GM21723 (cell line): ENCODE results near the gene HSP90AA1.
"Not testable (repeated sequence)": the region's sequence is repeated elsewhere in the genome, so short reads cannot be mapped to it uniquely, and the experiment has no call there.

Experiments used
- ATAC-seq: cut with Tn5 transposase; IDR thresholded peaks from one replicate; pipeline ENCODE4 v1.9.1; 2021; ENCODE audit warnings: mild to moderate bottlenecking, moderate library complexity; ENCODE audit not compliant: unreplicated experiment

The HSP90AA1 gene

GRCh38 chr14:102074415-102074964 is 12.4 kb downstream of the HSP90AA1 start:
- ATAC-seq: no peak

GRCh38 chr14:102071283-102071998 is 15.4 kb downstream of the HSP90AA1 start:
- ATAC-seq: no peak

- ATAC-seq: no peak
These were observed 20.8 kb downstream of the HSP90AA1 start for GRCh38 chr14:102066041-102066451.

- not testable (repeated sequence) for ATAC-seq
These were observed 22.3 kb downstream of the HSP90AA1 start for GRCh38 chr14:102064590-102064989.

GRCh38 chr14:102063808-102064429 is 22.9 kb downstream of the HSP90AA1 start:
- no peak for ATAC-seq

- no peak for ATAC-seq
These were observed 23.6 kb downstream of the HSP90AA1 start for GRCh38 chr14:102063109-102063807.

GRCh38 chr14:102058961-102059360 is 27.9 kb downstream of the HSP90AA1 start:
- no peak for ATAC-seq

- ATAC-seq: no peak
These were observed 28.7 kb downstream of the HSP90AA1 start for GRCh38 chr14:102058146-102058545.

- no peak for ATAC-seq
These were observed 29.2 kb downstream of the HSP90AA1 start for GRCh38 chr14:102057480-102058114.

- ATAC-seq: no peak
These were observed 30.0 kb downstream of the HSP90AA1 start for GRCh38 chr14:102056694-102057442.

- ATAC-seq: no peak
These were observed 31.5 kb downstream of the HSP90AA1 start for GRCh38 chr14:102055181-102055901.

GRCh38 chr14:102052522-102052921 is 34.3 kb downstream of the HSP90AA1 start:
- no peak for ATAC-seq

- no peak for ATAC-seq
These were observed 36.2 kb downstream of the HSP90AA1 start for GRCh38 chr14:102050625-102051024.

GRCh38 chr14:102050026-102050405 is 36.8 kb downstream of the HSP90AA1 start:
- ATAC-seq: no peak

GRCh38 chr14:102049258-102050025 is 37.4 kb downstream of the HSP90AA1 start:
- ATAC-seq: no peak

- no peak for ATAC-seq
These were observed 38.9 kb downstream of the HSP90AA1 start for GRCh38 chr14:102047808-102048540.

- no peak for ATAC-seq
These were observed 40.2 kb downstream of the HSP90AA1 start for GRCh38 chr14:102046337-102047278.
